Measurements from ENCODE around the gene STARD3. TPM values are rescaled to one million over a fixed set of nuclear protein-coding genes. Genes with fewer than 3 reads are reported as not detected.

The STARD3 gene
- total RNA-seq, 6 experiments from 2014 or later: 44.0 to 52.3 (median 46.3) TPM

- Mint-ChIP-seq H3K9me3 (no peaks in the 10 kb centered on the region), H3K4me1 (ENCODE audit: low read depth) (no peaks in the 10 kb centered on the region)
- no peak for TF ChIP-seq CTCF (IDR thresholded peaks at IDR 0.05)
Measured at GRCh38 chr17:39602533-39603303, 34.2 kb upstream of the STARD3 start.

GRCh38 chr17:39603304-39604016 is 33.5 kb upstream of the STARD3 start:
- H3K27me3 Mint-ChIP-seq (ENCODE audit: insufficient read depth): peaks cover 64% of the 10 kb centered on the region
- no peaks in the 10 kb centered on the region for H3K36me3 Mint-ChIP-seq (ENCODE audit: low read depth)
- H3K9me3 Mint-ChIP-seq: no peaks in the 10 kb centered on the region
- no peak overlapping the region for H3K27ac Mint-ChIP-seq
- no peak overlapping the region for H3K4me3 Mint-ChIP-seq
- H3K4me1 Mint-ChIP-seq (ENCODE audit: low read depth): no peaks in the 10 kb centered on the region
- TF ChIP-seq CTCF (IDR thresholded peaks at IDR 0.05): no peak
- DNase-seq: no peak

More at GRCh38 chr17:39602533-39603303, 34.2 kb upstream of the STARD3 start:
- H3K36me3 Mint-ChIP-seq (ENCODE audit: low read depth): no peaks in the 10 kb centered on the region
- no peak overlapping the region for H3K4me3 Mint-ChIP-seq
- H3K27me3 Mint-ChIP-seq (ENCODE audit: insufficient read depth): peaks cover 71% of the 10 kb centered on the region
- no peak overlapping the region for H3K27ac Mint-ChIP-seq
- no peak for DNase-seq

- no peak for TF ChIP-seq CTCF (IDR thresholded peaks at IDR 0.05)
- Mint-ChIP-seq H3K27ac (no peak overlapping the region), H3K4me3 (no peak overlapping the region), H3K9me3 (no peaks in the 10 kb centered on the region), H3K27me3 (ENCODE audit: insufficient read depth) (peaks cover 58% of the 10 kb centered on the region), H3K36me3 (ENCODE audit: low read depth) (no peaks in the 10 kb centered on the region), H3K4me1 (ENCODE audit: low read depth) (no peaks in the 10 kb centered on the region)
- no peak for DNase-seq
Measured at GRCh38 chr17:39604911-39605491, 31.9 kb upstream of the STARD3 start.

- peaks cover 53% of the 10 kb centered on the region for H3K27me3 Mint-ChIP-seq (ENCODE audit: insufficient read depth)
- H3K27ac Mint-ChIP-seq: no peak overlapping the region
- no peak for DNase-seq
- no peaks in the 10 kb centered on the region for H3K4me1 Mint-ChIP-seq (ENCODE audit: low read depth)
- TF ChIP-seq CTCF (IDR thresholded peaks at IDR 0.05): no peak
- no peaks in the 10 kb centered on the region for H3K9me3 Mint-ChIP-seq
- H3K4me3 Mint-ChIP-seq: no peak overlapping the region
- no peaks in the 10 kb centered on the region for H3K36me3 Mint-ChIP-seq (ENCODE audit: low read depth)
Measured at GRCh38 chr17:39605492-39606433, 31.2 kb upstream of the STARD3 start.

- Mint-ChIP-seq H3K27me3 (ENCODE audit: insufficient read depth) (peaks cover 46% of the 10 kb centered on the region), H3K9me3 (no peaks in the 10 kb centered on the region), H3K4me1 (ENCODE audit: low read depth) (no peaks in the 10 kb centered on the region), H3K27ac (no peak overlapping the region), H3K36me3 (ENCODE audit: low read depth) (no peaks in the 10 kb centered on the region), H3K4me3 (no peak overlapping the region)
- no peak for TF ChIP-seq CTCF (IDR thresholded peaks at IDR 0.05)
- no peak for DNase-seq
Measured at GRCh38 chr17:39606434-39607056, 30.4 kb upstream of the STARD3 start.

Measured in HFFc6 (cell line).